Measurements from ENCODE around the gene HPGDS. TPM values are rescaled to one million over a fixed set of nuclear protein-coding genes. Genes with fewer than 3 reads are reported as not detected.
A peak's percentile ranks its signal among the peaks of the same experiment; 100 is the strongest.

Gene HPGDS
- total and polyA plus RNA-seq, 2 donors from 2014 or later = 1.9 to 7.4 TPM

DNA sequence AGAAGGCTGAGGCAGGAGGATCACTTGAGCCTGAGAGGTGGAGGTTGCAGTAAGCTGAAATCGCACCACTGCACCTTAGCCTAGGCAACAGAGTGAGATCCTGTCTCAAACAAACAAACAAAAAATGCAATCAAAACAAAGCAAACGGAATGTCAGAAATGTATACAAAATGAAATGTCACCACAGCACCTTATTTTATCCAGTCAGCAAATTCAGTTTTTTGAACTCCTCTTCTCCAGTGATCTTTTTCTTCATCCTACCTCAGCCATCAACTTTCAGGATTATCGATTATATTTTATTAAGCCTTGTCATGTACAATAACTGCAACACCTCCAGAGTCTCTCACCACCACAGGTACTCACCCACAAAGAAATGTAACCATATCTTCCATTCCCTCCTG lies 31.1 kb upstream of the HPGDS start:
- DNase-seq (no peak), FAIRE-seq (no peak)
- Histone ChIP-seq H3K27ac (ENCODE audit: low read depth in 2 of 2, low read length in 2 of 2) (no peak overlapping the region), H3K9me3 (ENCODE audit: control insufficient read depth in 2 of 3, insufficient read depth in 1 of 3, low read length in 3 of 3) (no peaks in the 10 kb centered on the region), H3K4me1 (ENCODE audit: control insufficient read depth in 2 of 3, insufficient read depth in 2 of 3, low read depth in 1 of 3, low read length in 3 of 3) (no peaks in the 10 kb centered on the region), H3K27me3 (ENCODE audit: control insufficient read depth, insufficient read depth, low read length) (no peaks in the 10 kb centered on the region), H3K4me3 (ENCODE audit: low read length in 3 of 3) (no peak overlapping the region), H3K9ac (ENCODE audit: low read length in 3 of 3) (no peak overlapping the region), H3K36me3 (ENCODE audit: control insufficient read depth in 2 of 3, insufficient read depth in 3 of 3, low read length in 3 of 3) (no peaks in the 10 kb centered on the region)
- no peak for TF ChIP-seq CTCF (IDR thresholded peaks at IDR 0.05; ENCODE audit: borderline replicate concordance, extremely low read depth, insufficient read depth)
- intact Hi-C loops (cut with DNase I) = no loop called here

- H3K36me3 ChIP-seq (ENCODE audit: control insufficient read depth in 2 of 3, insufficient read depth in 3 of 3, low read length in 3 of 3) = no peaks in the 10 kb centered on the region
- DNase-seq = peak in 2 of 5 donors; percentile 63 to 65
- intact Hi-C loops (cut with DNase I) = no loop called here
- H3K9ac ChIP-seq (ENCODE audit: low read length in 3 of 3) = no peak overlapping the region
- no peaks in the 10 kb centered on the region for H3K9me3 ChIP-seq (ENCODE audit: control insufficient read depth in 2 of 3, insufficient read depth in 1 of 3, low read length in 3 of 3)
- FAIRE-seq = no peak
- no peak overlapping the region for H3K4me3 ChIP-seq (ENCODE audit: low read length in 3 of 3)
- TF ChIP-seq CTCF (IDR thresholded peaks at IDR 0.05; ENCODE audit: borderline replicate concordance, extremely low read depth, insufficient read depth) = no peak
- H3K27me3 ChIP-seq (ENCODE audit: control insufficient read depth, insufficient read depth, low read length) = no peaks in the 10 kb centered on the region
- H3K27ac ChIP-seq (ENCODE audit: low read depth in 2 of 2, low read length in 2 of 2) = no peak overlapping the region
- no peaks in the 10 kb centered on the region for H3K4me1 ChIP-seq (ENCODE audit: control insufficient read depth in 2 of 3, insufficient read depth in 2 of 3, low read depth in 1 of 3, low read length in 3 of 3)
Measured at GRCh38 chr4:94372991-94373390, 30.4 kb upstream of the HPGDS start.

DNA sequence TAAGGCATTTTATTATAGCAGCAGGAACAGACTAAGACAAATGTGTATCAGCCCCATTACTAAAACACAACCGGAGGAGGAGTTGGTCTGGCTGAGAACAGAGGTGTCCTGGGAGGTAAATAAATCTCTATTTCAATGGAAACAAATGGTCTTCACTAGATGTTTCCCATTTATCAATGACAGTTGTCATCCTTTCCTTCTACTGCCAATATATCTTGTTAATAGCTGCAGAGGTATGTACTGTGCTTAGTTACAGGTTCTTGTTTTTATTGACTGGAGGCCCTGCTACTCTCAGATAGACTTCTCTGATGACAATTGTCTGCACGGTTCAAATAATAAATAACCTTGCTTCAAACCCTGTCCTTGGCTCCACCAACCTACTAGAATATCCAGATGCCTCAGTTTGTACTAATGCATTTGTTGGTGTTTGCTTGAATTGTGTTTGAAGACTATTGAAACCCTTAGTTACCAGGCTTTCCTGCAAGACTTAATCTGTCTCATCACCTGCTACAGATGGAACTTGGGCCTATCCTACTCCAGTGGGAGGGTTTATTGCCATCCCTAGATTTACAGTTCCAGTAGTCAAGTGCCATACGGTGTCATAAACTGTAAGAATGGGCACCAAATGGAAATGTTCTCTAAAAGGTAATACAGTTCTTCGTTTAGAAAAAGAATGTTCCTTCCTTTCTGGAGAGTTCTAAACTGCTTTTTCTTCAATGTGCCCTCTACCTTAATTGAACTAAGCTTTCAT lies 29.8 kb upstream of the HPGDS start:
- H3K36me3 ChIP-seq (ENCODE audit: control insufficient read depth in 2 of 3, insufficient read depth in 3 of 3, low read length in 3 of 3) = no peaks in the 10 kb centered on the region
- no peaks in the 10 kb centered on the region for H3K4me1 ChIP-seq (ENCODE audit: control insufficient read depth in 2 of 3, insufficient read depth in 2 of 3, low read depth in 1 of 3, low read length in 3 of 3)
- no peak overlapping the region for H3K27ac ChIP-seq (ENCODE audit: low read depth in 2 of 2, low read length in 2 of 2)
- no peaks in the 10 kb centered on the region for H3K27me3 ChIP-seq (ENCODE audit: control insufficient read depth, insufficient read depth, low read length)
- H3K4me3 ChIP-seq (ENCODE audit: low read length in 3 of 3) = no peak overlapping the region
- intact Hi-C loops (cut with DNase I) = no loop called here
- H3K9ac ChIP-seq (ENCODE audit: low read length in 3 of 3) = no peak overlapping the region
- peak in 3 of 5 donors; percentile 36 to 83 (median 74) for DNase-seq
- no peak for TF ChIP-seq CTCF (IDR thresholded peaks at IDR 0.05; ENCODE audit: borderline replicate concordance, extremely low read depth, insufficient read depth)
- no peak for FAIRE-seq
- no peaks in the 10 kb centered on the region for H3K9me3 ChIP-seq (ENCODE audit: control insufficient read depth in 2 of 3, insufficient read depth in 1 of 3, low read length in 3 of 3)
